A673 (cell line): ENCODE results near the gene YOD1. TPM values are rescaled to one million over a fixed set of nuclear protein-coding genes. Genes with fewer than 3 reads are reported as not detected.

Experiments used
- BruUV-seq: library from RNA; stranded (reverse); fragments of 400-500 nt; replicated peaks from 2 replicates; lab custom pipeline; 2021; lab: Mats Ljungman, UMichigan
- CTCF ChIA-PET: fragments of 300-600 bp; sonication (Branson Sonifier 250); formaldehyde crosslinking; loops from one replicate; lab custom pipeline; 2022; ENCODE audit warnings: antibody characterized with exemption; lab: Charles Lee
- POLR2A ChIA-PET: fragments of 300-600 bp; sonication (Branson Sonifier 250); formaldehyde crosslinking; loops from one replicate; lab custom pipeline; 2022; ENCODE audit warnings: antibody characterized with exemption; ENCODE audit not compliant: low non-redundant PET; lab: Charles Lee
- DNase-seq: peaks from one replicate; pipeline ENCODE4 v3.0.0-alpha.2; 2015; ENCODE audit warnings: low spot score
- H3K27ac ChIP-seq: fragments of 200-600 bp; sonication (generic); 2 replicates; pipeline ENCODE4 v1.5.1; 2016; ENCODE audit warnings: mixed run types, low read depth, mild to moderate bottlenecking, mixed read lengths, antibody characterized with exemption, low read length; ENCODE audit not compliant: poor library complexity, severe bottlenecking
- H3K27me3 ChIP-seq: fragments of 200-600 bp; sonication (generic); replicated peaks from 2 replicates; pipeline ENCODE4 v1.6.1; 2017; ENCODE audit warnings: mixed run types, low read depth, mild to moderate bottlenecking, mixed read lengths, antibody characterized with exemption, low read length; ENCODE audit not compliant: insufficient read depth, poor library complexity
- H3K36me3 ChIP-seq: fragments of 200-600 bp; sonication (generic); 2 replicates; pipeline ENCODE4 v1.6.1; 2016; ENCODE audit warnings: mixed run types, mild to moderate bottlenecking, mixed read lengths, antibody characterized with exemption, low read length; ENCODE audit not compliant: insufficient read depth, poor library complexity, severe bottlenecking
- H3K4me1 ChIP-seq: fragments of 200-600 bp; sonication (generic); 2 replicates; pipeline ENCODE4 v1.6.1; 2017; ENCODE audit warnings: mixed run types, mild to moderate bottlenecking, mixed read lengths, antibody characterized with exemption, low read length; ENCODE audit not compliant: insufficient read depth, poor library complexity, severe bottlenecking
- H3K4me3 ChIP-seq: fragments of 200-600 bp; sonication (generic); 2 replicates; pipeline ENCODE4 v1.5.1; 2016; ENCODE audit warnings: low read depth, mixed run types, mild to moderate bottlenecking, mixed read lengths, low read length; ENCODE audit not compliant: poor library complexity, severe bottlenecking
- H3K9me3 ChIP-seq: fragments of 200-600 bp; sonication (generic); 2 replicates; pipeline ENCODE4 v1.6.1; 2016; ENCODE audit warnings: mixed run types, low read depth, mild to moderate bottlenecking, mixed read lengths, antibody characterized with exemption, low read length; ENCODE audit not compliant: poor library complexity, severe bottlenecking
- EZH2 ChIP-seq: fragments of 200-600 bp; sonication (generic); IDR thresholded peaks from 2 replicates; pipeline ENCODE4 v1.6.1; 2017; ENCODE audit warnings: borderline replicate concordance, low read depth, mild to moderate bottlenecking, mixed read lengths, antibody characterized with exemption, low read length; ENCODE audit not compliant: poor library complexity, severe bottlenecking
- intact Hi-C: fragments of 100-400 bp; cut with micrococcal nuclease; formaldehyde crosslinking; loops from one replicate; pipeline ENCODE4 v1.10.0; 2022; ENCODE audit not compliant: unreplicated experiment
- total RNA-seq: library from RNA; stranded (reverse); gene quantifications from 2 replicates; pipeline ENCODE4 v1.2.3, GENCODE V29; 2021
- TF ChIP-seq, protein P1 (sequence below): fragments of 300-800, 200-600 bp; sonication (generic); conservative IDR thresholded peaks from 2 replicates; pipeline ENCODE4 v1.5.1; 2017; ENCODE audit warnings: low read depth, mild to moderate bottlenecking, antibody characterized with exemption, low read length, moderate library complexity, mixed read lengths

Gene YOD1
- total RNA-seq, 1 experiment from 2014 or later: 12.6 TPM

DNA sequence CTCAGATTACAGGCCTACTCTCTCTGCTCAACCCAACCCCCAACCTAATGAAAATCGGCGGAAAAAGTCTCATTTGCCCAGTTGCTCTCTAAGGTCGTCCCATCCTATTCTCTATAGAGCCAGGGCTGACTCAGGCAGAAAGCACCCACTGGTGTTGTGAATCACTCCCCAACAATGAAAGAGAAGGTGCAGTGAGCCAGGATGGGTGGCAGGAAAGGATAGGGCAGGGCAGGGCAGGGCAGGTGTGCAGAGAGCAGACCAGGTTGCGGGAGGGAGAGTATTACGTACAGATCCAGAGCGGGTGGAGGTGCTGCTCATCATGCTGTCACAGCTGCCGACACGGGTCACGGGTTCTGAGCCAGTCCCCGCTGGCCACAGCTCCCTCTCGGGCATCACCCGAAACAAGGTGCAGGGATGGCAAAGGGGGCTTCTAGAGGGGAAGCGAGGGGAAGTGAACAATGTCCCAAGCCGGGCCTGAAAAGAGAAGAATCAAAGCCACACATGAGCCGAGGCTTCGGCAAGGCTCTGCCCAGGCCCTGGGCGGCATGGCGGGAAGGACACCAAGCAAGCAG lies 23.7 kb downstream of the YOD1 start:
- TF ChIP-seq EZH2: no peak
- TF ChIP-seq, protein P1, sequence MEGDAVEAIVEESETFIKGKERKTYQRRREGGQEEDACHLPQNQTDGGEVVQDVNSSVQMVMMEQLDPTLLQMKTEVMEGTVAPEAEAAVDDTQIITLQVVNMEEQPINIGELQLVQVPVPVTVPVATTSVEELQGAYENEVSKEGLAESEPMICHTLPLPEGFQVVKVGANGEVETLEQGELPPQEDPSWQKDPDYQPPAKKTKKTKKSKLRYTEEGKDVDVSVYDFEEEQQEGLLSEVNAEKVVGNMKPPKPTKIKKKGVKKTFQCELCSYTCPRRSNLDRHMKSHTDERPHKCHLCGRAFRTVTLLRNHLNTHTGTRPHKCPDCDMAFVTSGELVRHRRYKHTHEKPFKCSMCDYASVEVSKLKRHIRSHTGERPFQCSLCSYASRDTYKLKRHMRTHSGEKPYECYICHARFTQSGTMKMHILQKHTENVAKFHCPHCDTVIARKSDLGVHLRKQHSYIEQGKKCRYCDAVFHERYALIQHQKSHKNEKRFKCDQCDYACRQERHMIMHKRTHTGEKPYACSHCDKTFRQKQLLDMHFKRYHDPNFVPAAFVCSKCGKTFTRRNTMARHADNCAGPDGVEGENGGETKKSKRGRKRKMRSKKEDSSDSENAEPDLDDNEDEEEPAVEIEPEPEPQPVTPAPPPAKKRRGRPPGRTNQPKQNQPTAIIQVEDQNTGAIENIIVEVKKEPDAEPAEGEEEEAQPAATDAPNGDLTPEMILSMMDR: no peak
- Histone ChIP-seq H3K27me3 (peaks cover 27% of the 10 kb centered on the region), H3K36me3 (no peaks in the 10 kb centered on the region), H3K9me3 (no peaks in the 10 kb centered on the region), H3K27ac (no peak overlapping the region), H3K4me1 (peaks cover 1% of the 10 kb centered on the region), H3K4me3 (no peak overlapping the region)
- BruUV-seq: no TSS peak
- intact Hi-C loops: no loop called here
- CTCF ChIA-PET: no interaction called here
- DNase-seq: no peak
- POLR2A ChIA-PET: no interaction called here

DNA sequence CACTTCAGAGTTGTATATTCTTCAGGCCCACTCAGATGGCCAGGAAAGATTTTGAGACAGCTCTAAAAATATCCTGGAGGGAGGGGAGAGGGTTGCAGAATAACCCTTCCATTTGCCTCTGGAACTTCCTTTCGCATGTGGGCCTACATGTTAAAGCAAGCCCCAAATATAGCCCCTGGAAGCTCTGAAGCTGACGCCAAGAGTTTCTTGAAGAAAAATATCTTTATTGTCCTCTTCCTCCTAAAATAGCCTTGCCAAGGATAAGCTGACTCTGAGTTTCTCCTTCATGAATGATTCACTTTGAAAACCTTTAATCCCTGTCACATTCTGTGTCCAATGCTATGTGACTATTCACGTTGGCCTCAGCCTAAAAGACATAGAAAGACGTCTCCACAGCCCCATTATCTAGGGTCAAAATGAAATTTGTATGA lies 24.9 kb downstream of the YOD1 start:
- no peak overlapping the region for H3K27ac ChIP-seq
- no TSS peak for BruUV-seq
- no peak for DNase-seq
- no peak for TF ChIP-seq EZH2
- TF ChIP-seq, protein P1: no peak
- ChIA-PET CTCF (no interaction called here), POLR2A (no interaction called here)
- no peaks in the 10 kb centered on the region for H3K4me1 ChIP-seq
- no peaks in the 10 kb centered on the region for H3K36me3 ChIP-seq
- H3K9me3 ChIP-seq: no peaks in the 10 kb centered on the region
- peaks cover 16% of the 10 kb centered on the region for H3K27me3 ChIP-seq
- H3K4me3 ChIP-seq: no peak overlapping the region
- intact Hi-C loops: no loop called here

DNA sequence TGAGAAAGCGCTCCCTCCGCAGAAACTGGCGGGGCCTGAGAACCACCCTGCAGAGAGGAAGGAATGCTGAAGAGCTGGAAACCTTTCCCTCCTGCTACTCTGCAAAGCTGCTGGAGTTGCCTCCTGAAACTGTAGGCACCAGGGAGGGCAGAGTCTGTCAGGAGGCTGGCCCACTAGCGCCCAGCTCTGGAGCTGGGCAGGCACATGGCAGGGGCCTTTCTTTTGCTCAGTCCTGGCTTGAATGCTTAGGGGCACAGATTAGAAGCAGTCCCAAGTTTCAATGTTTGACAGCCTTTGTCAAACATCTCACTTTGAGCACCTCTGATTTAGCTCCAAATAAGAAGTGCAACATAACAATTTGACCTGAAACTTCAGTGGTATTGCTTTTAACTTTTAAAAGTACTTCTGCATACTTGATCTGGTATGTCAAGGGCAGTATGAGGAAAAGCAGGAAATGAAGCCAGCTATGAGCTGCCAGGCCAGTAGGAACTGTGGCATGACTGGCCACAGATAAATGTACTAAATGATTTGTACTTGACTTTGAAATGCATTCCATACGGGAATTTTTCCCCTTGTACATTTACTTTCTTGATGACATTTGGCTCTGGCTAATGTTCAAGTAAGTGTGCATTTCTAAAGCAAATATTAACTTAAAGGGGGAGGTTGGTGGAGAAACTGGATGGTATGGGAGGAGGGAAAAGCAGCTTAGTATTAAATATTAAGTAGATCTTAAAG lies 25.7 kb downstream of the YOD1 start:
- no TSS peak for BruUV-seq
- Histone ChIP-seq H3K4me1 (no peaks in the 10 kb centered on the region), H3K9me3 (no peaks in the 10 kb centered on the region), H3K27ac (no peak overlapping the region), H3K27me3 (peaks cover 9% of the 10 kb centered on the region), H3K36me3 (no peaks in the 10 kb centered on the region), H3K4me3 (no peak overlapping the region)
- ChIA-PET POLR2A (no interaction called here), CTCF (no interaction called here)
- intact Hi-C loops: no loop called here
- no peak for DNase-seq
- TF ChIP-seq EZH2: no peak
- TF ChIP-seq, protein P1: no peak
